Esophagus muscularis mucosa (tissue), 4 donors: ENCODE results near the gene TRAK2. TPM values are rescaled to one million over a fixed set of nuclear protein-coding genes. Genes with fewer than 3 reads are reported as not detected.

Source experiments
- DNase-seq: peaks from one replicate; pipeline ENCODE4 v3.0.0-alpha.2; 2017; ENCODE audit errors: extremely low spot score
- H3K27ac ChIP-seq, 4 donors: fragments of 200-600 bp; sonication (generic); replicated peaks in 1 of 4; 1 replicate in 3 of 4; 2 replicates in 1 of 4; pipeline ENCODE4 v1.5.1; 2016 to 2019; ENCODE audit warnings: mild to moderate bottlenecking in 1 of 4
- H3K27me3 ChIP-seq, 4 donors: fragments of 200-600 bp; sonication (generic); one replicate each; pipeline versions ENCODE4 v1.5.1 to v1.6.0; 2016 to 2019
- H3K36me3 ChIP-seq, 4 donors: fragments of 200-600 bp; sonication (generic); one replicate each; pipeline ENCODE4 v1.5.1; 2016 to 2019
- H3K4me1 ChIP-seq, 4 donors: fragments of 200-600 bp; sonication (generic); one replicate each; pipeline ENCODE4 v1.5.1; 2016 to 2019
- H3K4me3 ChIP-seq, 4 donors: fragments of 200-600 bp; sonication (generic); 1 replicate in 2 of 4; 2 replicates in 2 of 4; pipeline ENCODE4 v1.5.1; 2016 to 2019; ENCODE audit warnings: mild to moderate bottlenecking in 4 of 4, moderate library complexity in 1 of 4
- H3K9me3 ChIP-seq, 4 donors: fragments of 200-600 bp; sonication (generic); 1 replicate in 3 of 4; 2 replicates in 1 of 4; pipeline ENCODE4 v1.5.1; 2016 to 2019
- CTCF ChIP-seq, 3 experiments: fragments of 200-600 bp in 2 of 3; fragments of 450-650 bp in 1 of 3; sonication (generic) in 2 of 3; IDR thresholded peaks; one replicate each; pipeline ENCODE4 v1.5.1; 2017 to 2019; ENCODE audit warnings: antibody characterized with exemption in 3 of 3, mild to moderate bottlenecking in 2 of 3, moderate library complexity in 1 of 3
- EP300 ChIP-seq: sonication (generic); formaldehyde crosslinking; IDR thresholded peaks from one replicate; pipeline ENCODE4 v1.6.1; 2017; ENCODE audit warnings: antibody characterized with exemption
- POLR2A ChIP-seq: fragments of 450-650 bp; IDR thresholded peaks from one replicate; pipeline ENCODE4 v1.6.1; 2017; ENCODE audit warnings: antibody characterized with exemption, moderate library complexity, mild to moderate bottlenecking, low read depth
- POLR2AphosphoS5 ChIP-seq, 2 donors: sonication (generic); formaldehyde crosslinking; IDR thresholded peaks; one replicate each; pipeline ENCODE4 v1.6.1; 2017; ENCODE audit warnings: antibody characterized with exemption in 2 of 2
- WGBS: methylation state at CpG from one replicate; pipeline ENCODE4 v1.1.5; 2018; 5-methylcytosine and 5-hydroxymethylcytosine counted together
- intact Hi-C: fragments of 100-400 bp; cut with DNase I; formaldehyde crosslinking; loops from one replicate; pipeline ENCODE4 v1.15.1; 2023
- total RNA-seq, 4 donors: library from RNA; depleted of rRNA; stranded (reverse); fragments of >200 nt; gene quantifications; one replicate each; pipeline versions ENCODE4 v1.1.0 to v1.2.1, GENCODE V29; 2016

The TRAK2 gene
- total RNA-seq, 4 donors from 2014 or later, result 73.1 to 114 (median 91.6) TPM

GRCh38 chr2:201436141-201436540 lies 15.1 kb downstream of the TRAK2 start:
- H3K27me3 ChIP-seq, result no peaks in the 10 kb centered on the region
- no peaks in the 10 kb centered on the region for H3K36me3 ChIP-seq
- H3K27ac ChIP-seq, result no peak overlapping the region
- H3K4me1 ChIP-seq, result peaks cover 42 to 56% (median 49%) of the 10 kb centered on the region in 4 donors
- intact Hi-C loops, result no loop called here
- no peak for DNase-seq
- H3K4me3 ChIP-seq, result no peak overlapping the region
- H3K9me3 ChIP-seq, result no peaks in the 10 kb centered on the region
- TF ChIP-seq POLR2A, result no peak
- no peak for TF ChIP-seq CTCF (IDR thresholded peaks at IDR 0.05)
- no peak for TF ChIP-seq POLR2AphosphoS5 (IDR thresholded peaks at IDR 0.05)
- TF ChIP-seq EP300, result no peak
- 97% methylated on average over 2 of the region's 2 CpGs for WGBS

GRCh38 chr2:201433394-201433995 lies 17.8 kb downstream of the TRAK2 start:
- Histone ChIP-seq H3K9me3 (no peaks in the 10 kb centered on the region), H3K27me3 (no peaks in the 10 kb centered on the region), H3K4me1 (peaks cover 36 to 53% (median 42%) of the 10 kb centered on the region in 4 donors), H3K4me3 (peak overlapping the region in 2 of 4 donors; percentile 6 to 11), H3K27ac (peak overlapping the region; percentile 22 to 63 (median 48)), H3K36me3 (no peaks in the 10 kb centered on the region)
- intact Hi-C loops, result no loop called here
- TF ChIP-seq EP300 (no peak), CTCF (IDR thresholded peaks at IDR 0.05) (no peak), POLR2A (no peak), POLR2AphosphoS5 (IDR thresholded peaks at IDR 0.05) (no peak)
- 59% methylated on average over 11 of the region's 11 CpGs for WGBS
- DNase-seq, result no peak

- peaks cover 36 to 53% (median 40%) of the 10 kb centered on the region in 4 donors for H3K4me1 ChIP-seq
- H3K27ac ChIP-seq, result peak overlapping the region; percentile 22 to 63 (median 48)
- H3K9me3 ChIP-seq, result no peaks in the 10 kb centered on the region
- no peak for DNase-seq
- TF ChIP-seq CTCF (IDR thresholded peaks at IDR 0.05), result no peak
- no peak for TF ChIP-seq POLR2A
- TF ChIP-seq POLR2AphosphoS5 (IDR thresholded peaks at IDR 0.05), result no peak
- TF ChIP-seq EP300, result no peak
- WGBS, result 25% methylated on average over 5 of the region's 5 CpGs
- H3K36me3 ChIP-seq, result no peaks in the 10 kb centered on the region
- H3K4me3 ChIP-seq, result peak overlapping the region in 2 of 4 donors; percentile 6 to 11
- intact Hi-C loops, result no loop called here
- H3K27me3 ChIP-seq, result no peaks in the 10 kb centered on the region
Measured at GRCh38 chr2:201432621-201433393, 18.5 kb downstream of the TRAK2 start.

GRCh38 chr2:201432038-201432620 lies 19.1 kb downstream of the TRAK2 start:
- Histone ChIP-seq H3K9me3 (no peaks in the 10 kb centered on the region), H3K4me3 (no peak overlapping the region), H3K27ac (peak overlapping the region; percentile 31 to 63 (median 48)), H3K36me3 (no peaks in the 10 kb centered on the region), H3K4me1 (peaks cover 36 to 53% (median 40%) of the 10 kb centered on the region in 4 donors), H3K27me3 (no peaks in the 10 kb centered on the region)
- WGBS, result 19% methylated on average over 4 of the region's 4 CpGs
- DNase-seq, result no peak
- TF ChIP-seq CTCF (IDR thresholded peaks at IDR 0.05) (no peak), POLR2A (no peak), POLR2AphosphoS5 (IDR thresholded peaks at IDR 0.05) (peak in 1 of 2 donors; percentile 17), EP300 (no peak)
- intact Hi-C loops, result no loop called here
